Liver (tissue), 9 donors: ENCODE data around the gene CACNA1S. TPM values are rescaled to one million over a fixed set of nuclear protein-coding genes. Genes with fewer than 3 reads are reported as not detected.

Source experiments
- DNase-seq: peaks from one replicate; pipeline ENCODE4 v3.0.0-alpha.2; 2017; ENCODE audit warnings: low spot score
- H3K27ac ChIP-seq, 2 donors: one replicate each; pipeline ENCODE4 v1.7.0; 2013; ENCODE audit warnings: inconsistent platforms in 2 of 2, low read length in 2 of 2, control low read depth in 1 of 2, low read depth in 1 of 2, mild to moderate bottlenecking in 1 of 2
- H3K27me3 ChIP-seq, 4 donors: one replicate each; pipeline versions ENCODE4 v1.6.1 to v1.7.0; 2013; ENCODE audit warnings: low read length in 3 of 4, inconsistent platforms in 1 of 4, mild to moderate bottlenecking in 1 of 4, moderate library complexity in 1 of 4; ENCODE audit not compliant: control insufficient read depth in 4 of 4, insufficient read depth in 4 of 4
- H3K36me3 ChIP-seq, 4 donors: one replicate each; pipeline versions ENCODE4 v1.6.1 to v1.7.0; 2013; ENCODE audit warnings: low read length in 3 of 4, mild to moderate bottlenecking in 3 of 4, low read depth in 1 of 4, moderate library complexity in 1 of 4; ENCODE audit not compliant: control insufficient read depth in 4 of 4, insufficient read depth in 3 of 4
- H3K4me1 ChIP-seq, 4 donors: one replicate each; pipeline versions ENCODE4 v1.6.1 to v1.7.0; 2013; ENCODE audit warnings: low read length in 3 of 4, mild to moderate bottlenecking in 3 of 4, moderate library complexity in 1 of 4; ENCODE audit not compliant: control insufficient read depth in 4 of 4, insufficient read depth in 4 of 4
- H3K4me3 ChIP-seq, 3 donors: one replicate each; pipeline versions ENCODE4 v1.6.1 to v1.7.0; 2013; ENCODE audit warnings: low read length in 3 of 3, control low read depth in 1 of 3, low read depth in 1 of 3, mild to moderate bottlenecking in 1 of 3
- H3K9ac ChIP-seq, 2 donors: one replicate each; pipeline ENCODE4 v1.7.0; 2013; ENCODE audit warnings: low read length in 2 of 2, mild to moderate bottlenecking in 2 of 2, moderate library complexity in 2 of 2, control low read depth in 1 of 2, low read depth in 1 of 2
- H3K9me3 ChIP-seq, 4 donors: one replicate each; pipeline versions ENCODE4 v1.6.1 to v1.7.0; 2013; ENCODE audit warnings: low read length in 3 of 4; ENCODE audit not compliant: control insufficient read depth in 4 of 4
- EGR1 ChIP-seq, 2 donors: IDR thresholded peaks; 2 replicates each; pipeline ENCODE4 v1.6.1; 2016 to 2018; ENCODE audit warnings: antibody characterized with exemption in 2 of 2, low read depth in 2 of 2
- FOXA2 ChIP-seq: IDR thresholded peaks from 2 replicates; pipeline ENCODE4 v1.6.1; 2016; ENCODE audit warnings: antibody characterized with exemption
- GABPA ChIP-seq, 2 donors: IDR thresholded peaks in 1 of 2; conservative IDR thresholded peaks in 1 of 2; 2 replicates each; pipeline ENCODE4 v1.6.1; 2016; ENCODE audit warnings: antibody characterized with exemption in 2 of 2, mild to moderate bottlenecking in 1 of 2, moderate library complexity in 1 of 2
- HNF4A ChIP-seq, 2 donors: conservative IDR thresholded peaks; 2 replicates each; pipeline ENCODE4 v1.6.1; 2016; ENCODE audit warnings: antibody characterized with exemption in 2 of 2, mild to moderate bottlenecking in 2 of 2
- HNF4G ChIP-seq: IDR thresholded peaks from 2 replicates; pipeline ENCODE4 v1.6.1; 2016; ENCODE audit warnings: antibody characterized with exemption
- JUND ChIP-seq, 2 donors: IDR thresholded peaks; 2 replicates each; pipeline ENCODE4 v1.6.1; 2016; ENCODE audit warnings: antibody characterized with exemption in 2 of 2
- MAX ChIP-seq: IDR thresholded peaks from 2 replicates; pipeline ENCODE4 v1.6.1; 2016; ENCODE audit warnings: antibody characterized with exemption
- NR2F2 ChIP-seq: IDR thresholded peaks from 2 replicates; pipeline ENCODE4 v1.6.1; 2016; ENCODE audit warnings: antibody characterized with exemption
- RAD21 ChIP-seq, 2 donors: IDR thresholded peaks; 2 replicates each; pipeline ENCODE4 v1.6.1; 2016; ENCODE audit warnings: antibody characterized with exemption in 2 of 2, mild to moderate bottlenecking in 2 of 2
- REST ChIP-seq: IDR thresholded peaks from 2 replicates; pipeline ENCODE4 v1.6.1; 2016; ENCODE audit warnings: antibody characterized with exemption, mild to moderate bottlenecking
- RXRA ChIP-seq, 2 donors: IDR thresholded peaks; 2 replicates each; pipeline ENCODE4 v1.6.1; 2017 to 2018; ENCODE audit warnings: antibody characterized with exemption in 2 of 2, mild to moderate bottlenecking in 1 of 2
- SP1 ChIP-seq: IDR thresholded peaks from 2 replicates; pipeline ENCODE4 v1.6.1; 2018; ENCODE audit warnings: antibody characterized with exemption, mild to moderate bottlenecking
- TAF1 ChIP-seq: conservative IDR thresholded peaks from 2 replicates; pipeline ENCODE4 v1.6.1; 2016; ENCODE audit warnings: antibody characterized with exemption, mild to moderate bottlenecking
- YY1 ChIP-seq: IDR thresholded peaks from 2 replicates; pipeline ENCODE4 v1.6.1; 2016; ENCODE audit warnings: antibody characterized with exemption, mild to moderate bottlenecking
- ZBTB33 ChIP-seq: IDR thresholded peaks from 2 replicates; pipeline ENCODE4 v1.6.1; 2016; ENCODE audit warnings: antibody characterized with exemption
- WGBS: extraction: QIAGEN DNeasy Blood & Tissue Kit; methylation state at CpG from one replicate; pipeline ENCODE4 v1.1.7; 2013; 5-methylcytosine and 5-hydroxymethylcytosine counted together
- polyA plus RNA-seq, 2 donors: library from polyadenylated mRNA; stranded (reverse) in 1 of 2; unstranded in 1 of 2; fragments of 200-250 nt in 1 of 2; fragments of >200 nt in 1 of 2; fragmentation: Nextera tagmentation in 1 of 2; extraction: Ambion mirVana in 1 of 2; gene quantifications; one replicate each; pipeline versions ENCODE4 v1.2.1 to v1.2.3, GENCODE V29; 2013 to 2015
- total RNA-seq, 2 donors: library from RNA; depleted of rRNA; stranded (reverse); fragments of >200 nt; gene quantifications; one replicate each; pipeline ENCODE4 v1.2.3, GENCODE V29; 2014
- TF ChIP-seq, protein P1 (sequence below): IDR thresholded peaks from 2 replicates; pipeline ENCODE4 v1.6.1; 2016; ENCODE audit warnings: antibody characterized with exemption
- TF ChIP-seq, protein P2 (sequence below): fragments of 150-350 bp; IDR thresholded peaks from 2 replicates; pipeline ENCODE4 v1.5.1; 2017; ENCODE audit warnings: improper control_type of control experiment, low read depth, low read length; ENCODE audit not compliant: missing input control
- donor health status: healthy.
- donor health status: healthy.
- donor health status: healthy.
- donor health status: healthy.
- donor health status: healthy.

CACNA1S gene
- total and polyA plus RNA-seq, 4 donors: under 0.01 to 0.33 TPM; not detected in 2

DNA sequence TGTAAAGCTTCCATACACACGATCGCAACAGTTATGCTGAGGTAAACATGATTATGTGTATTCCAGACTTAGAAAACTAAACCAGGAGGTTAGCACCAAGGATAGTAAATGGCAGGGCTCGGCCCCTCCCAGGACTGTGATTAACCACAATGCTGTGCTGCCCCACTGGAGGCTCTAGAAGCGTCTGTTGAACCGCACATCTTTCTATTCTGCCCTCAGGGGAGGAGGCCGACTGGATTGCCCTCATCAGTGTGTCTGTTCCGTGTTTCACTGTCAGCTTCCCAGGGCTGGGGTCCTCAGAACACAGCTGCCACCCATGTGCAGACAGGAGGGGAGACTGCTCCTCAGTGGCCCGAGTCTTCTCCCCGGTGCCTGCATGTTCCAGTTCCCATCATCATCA lies 27.5 kb upstream of the CACNA1S start (continued):
- TF ChIP-seq, protein P1, sequence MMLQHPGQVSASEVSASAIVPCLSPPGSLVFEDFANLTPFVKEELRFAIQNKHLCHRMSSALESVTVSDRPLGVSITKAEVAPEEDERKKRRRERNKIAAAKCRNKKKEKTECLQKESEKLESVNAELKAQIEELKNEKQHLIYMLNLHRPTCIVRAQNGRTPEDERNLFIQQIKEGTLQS: no peak
- TF ChIP-seq MAX: no peak
- TF ChIP-seq ZBTB33: no peak

GRCh38 chr1:201139306-201139705 lies 27.1 kb upstream of the CACNA1S start:
- TF ChIP-seq JUND (IDR thresholded peaks at IDR 0.05) (no peak), RXRA (IDR thresholded peaks at IDR 0.05) (no peak), YY1 (no peak), FOXA2 (no peak), MAX (no peak), NR2F2 (no peak), EGR1 (IDR thresholded peaks at IDR 0.05; ENCODE audit: low read depth in 2 of 2) (no peak), HNF4G (no peak), HNF4A (conservative IDR thresholded peaks at IDR 0.05) (no peak), RAD21 (IDR thresholded peaks at IDR 0.05) (no peak), REST (no peak)
- no peak for DNase-seq
- Histone ChIP-seq H3K9me3 (no peaks in the 10 kb centered on the region), H3K36me3 (peaks cover 6 to 64% (median 18%) of the 10 kb centered on the region in 4 donors), H3K4me3 (no peak overlapping the region), H3K4me1 (no peaks in the 10 kb centered on the region), H3K9ac (no peak overlapping the region), H3K27me3 (no peaks in the 10 kb centered on the region), H3K27ac (no peak overlapping the region)
- 87% methylated on average over 5 of the region's 5 CpGs for WGBS

GRCh38 chr1:201138311-201138840 lies 26.1 kb upstream of the CACNA1S start:
- no peak for DNase-seq
- no peak for TF ChIP-seq FOXA2
- no peak for TF ChIP-seq ZBTB33
- no peak for TF ChIP-seq RAD21 (IDR thresholded peaks at IDR 0.05)
- no peak for TF ChIP-seq GABPA (IDR thresholded peaks at IDR 0.05 in 1 of 2, conservative IDR thresholded peaks at IDR 0.05 in 1 of 2)
- TF ChIP-seq NR2F2: no peak
- no peak for TF ChIP-seq JUND (IDR thresholded peaks at IDR 0.05)
- TF ChIP-seq TAF1: no peak
- TF ChIP-seq, protein P2, sequence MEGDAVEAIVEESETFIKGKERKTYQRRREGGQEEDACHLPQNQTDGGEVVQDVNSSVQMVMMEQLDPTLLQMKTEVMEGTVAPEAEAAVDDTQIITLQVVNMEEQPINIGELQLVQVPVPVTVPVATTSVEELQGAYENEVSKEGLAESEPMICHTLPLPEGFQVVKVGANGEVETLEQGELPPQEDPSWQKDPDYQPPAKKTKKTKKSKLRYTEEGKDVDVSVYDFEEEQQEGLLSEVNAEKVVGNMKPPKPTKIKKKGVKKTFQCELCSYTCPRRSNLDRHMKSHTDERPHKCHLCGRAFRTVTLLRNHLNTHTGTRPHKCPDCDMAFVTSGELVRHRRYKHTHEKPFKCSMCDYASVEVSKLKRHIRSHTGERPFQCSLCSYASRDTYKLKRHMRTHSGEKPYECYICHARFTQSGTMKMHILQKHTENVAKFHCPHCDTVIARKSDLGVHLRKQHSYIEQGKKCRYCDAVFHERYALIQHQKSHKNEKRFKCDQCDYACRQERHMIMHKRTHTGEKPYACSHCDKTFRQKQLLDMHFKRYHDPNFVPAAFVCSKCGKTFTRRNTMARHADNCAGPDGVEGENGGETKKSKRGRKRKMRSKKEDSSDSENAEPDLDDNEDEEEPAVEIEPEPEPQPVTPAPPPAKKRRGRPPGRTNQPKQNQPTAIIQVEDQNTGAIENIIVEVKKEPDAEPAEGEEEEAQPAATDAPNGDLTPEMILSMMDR: no peak
- TF ChIP-seq SP1: no peak
- TF ChIP-seq HNF4A (conservative IDR thresholded peaks at IDR 0.05): no peak
- TF ChIP-seq, protein P1: no peak

More at GRCh38 chr1:201138311-201138840, 26.1 kb upstream of the CACNA1S start:
- 93% methylated on average over 6 of the region's 6 CpGs for WGBS
- Histone ChIP-seq H3K4me1 (no peaks in the 10 kb centered on the region), H3K27ac (no peak overlapping the region), H3K36me3 (peaks cover 6 to 56% (median 13%) of the 10 kb centered on the region in 4 donors), H3K27me3 (no peaks in the 10 kb centered on the region), H3K4me3 (no peak overlapping the region), H3K9me3 (no peaks in the 10 kb centered on the region), H3K9ac (no peak overlapping the region)
